ENCODE data around the gene GNAS.
A peak's percentile ranks its signal among the peaks of the same experiment; 100 is the strongest.
"Not testable (repeated sequence)": the region's sequence is repeated elsewhere in the genome, so short reads cannot be mapped to it uniquely, and the experiment has no call there.

The GNAS gene

DNA sequence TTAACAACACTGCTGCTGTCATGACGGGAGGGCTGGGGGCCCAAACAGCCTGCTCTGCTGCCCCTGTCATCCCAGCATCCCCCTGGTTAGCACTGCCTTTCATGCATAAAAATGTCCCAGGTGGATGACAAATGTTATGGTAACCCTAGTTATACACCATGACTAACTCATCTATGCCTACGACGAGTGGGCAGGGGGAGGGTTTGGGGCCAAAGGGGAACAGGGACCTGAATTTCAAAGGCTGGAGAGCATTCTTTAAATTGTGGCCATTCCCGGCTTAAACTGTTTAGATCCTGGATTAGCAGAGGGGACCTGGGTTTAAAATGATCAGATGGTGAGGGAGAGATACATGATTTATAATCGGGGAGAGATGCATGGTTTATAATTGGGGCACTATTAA lies 26.2 kb upstream of the GNAS start:
- no peak for DNase-seq (ENCODE audit: extremely low read depth in 1 of 2, low read depth in 1 of 2)

- DNase-seq (ENCODE audit: extremely low read depth in 1 of 2, low read depth in 1 of 2) = no peak
Measured at GRCh38 chr20:58828136-58828535, 24.4 kb upstream of the GNAS start.

DNA sequence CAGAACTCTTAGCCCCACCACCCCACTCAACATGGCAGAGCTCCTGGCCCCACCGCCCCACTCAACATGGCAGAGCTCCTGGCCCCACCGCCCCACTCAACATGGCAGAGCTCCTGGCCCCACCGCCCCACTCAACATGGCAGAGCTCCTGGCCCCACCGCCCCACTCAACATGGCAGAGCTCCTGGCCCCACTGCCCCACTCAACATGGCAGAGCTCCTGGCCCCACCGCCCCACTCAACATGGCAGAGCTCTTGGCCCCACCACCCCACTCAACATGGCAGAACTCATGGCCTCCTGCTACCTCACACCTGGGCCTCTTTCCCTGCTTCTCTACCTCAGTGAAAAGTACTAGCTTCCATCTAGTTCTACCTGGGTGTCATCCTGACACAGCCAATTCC lies 23.7 kb upstream of the GNAS start:
- DNase-seq (ENCODE audit: extremely low read depth in 1 of 2, low read depth in 1 of 2) = not testable (repeated sequence)

GRCh38 chr20:58829531-58829941 lies 23.0 kb upstream of the GNAS start:
- no peak for DNase-seq (ENCODE audit: extremely low read depth in 1 of 2, low read depth in 1 of 2)

GRCh38 chr20:58832457-58832856 lies 20.1 kb upstream of the GNAS start:
- no peak for DNase-seq (ENCODE audit: extremely low read depth in 1 of 2, low read depth in 1 of 2)

GRCh38 chr20:58833921-58834320 lies 18.6 kb upstream of the GNAS start:
- no peak for DNase-seq (ENCODE audit: extremely low read depth in 1 of 2, low read depth in 1 of 2)

DNA sequence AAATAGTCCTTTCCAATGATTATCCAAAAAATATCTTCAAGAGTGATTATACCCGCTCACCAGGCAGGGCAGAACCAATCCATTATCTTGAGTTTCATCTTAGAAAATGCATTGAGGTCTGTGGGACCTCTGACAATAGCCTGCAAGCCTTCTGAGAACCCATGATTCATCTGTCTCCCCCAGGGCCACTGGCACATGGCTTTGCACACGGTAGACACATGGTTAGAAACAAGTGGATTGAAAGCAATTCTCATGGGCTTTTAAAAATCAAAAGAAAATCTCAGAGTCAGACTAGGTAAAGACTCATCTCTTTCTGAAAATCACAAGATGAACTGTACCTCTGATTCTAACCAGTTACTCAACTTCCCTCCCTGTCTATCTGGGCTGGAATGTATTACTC lies 17.3 kb upstream of the GNAS start:
- DNase-seq (ENCODE audit: extremely low read depth in 1 of 2, low read depth in 1 of 2) = no peak

GRCh38 chr20:58836616-58837204 lies 15.8 kb upstream of the GNAS start:
- no peak for DNase-seq (ENCODE audit: extremely low read depth in 1 of 2, low read depth in 1 of 2)

DNA sequence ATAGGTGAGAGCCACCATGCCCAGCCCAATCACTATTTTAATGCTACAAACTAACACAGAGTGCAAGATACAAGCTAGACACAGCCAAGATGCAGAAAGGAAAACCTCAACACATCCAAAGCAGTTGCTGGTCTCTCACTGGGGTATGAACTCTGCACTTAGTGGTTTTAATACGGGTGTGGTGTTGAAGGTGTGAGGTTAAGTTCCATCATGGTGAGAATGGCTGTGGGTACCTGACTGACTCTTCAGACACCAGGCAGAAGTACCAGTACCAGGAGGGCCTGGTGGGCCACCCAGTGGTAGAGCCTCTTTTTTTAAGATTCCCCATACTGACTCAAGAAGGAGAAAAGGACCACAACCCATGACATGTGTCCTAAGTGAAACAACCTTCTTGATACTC lies 14.8 kb upstream of the GNAS start:
- no peak for DNase-seq (ENCODE audit: extremely low read depth in 1 of 2, low read depth in 1 of 2)

GRCh38 chr20:58838174-58838573 lies 14.3 kb upstream of the GNAS start:
- no peak for DNase-seq (ENCODE audit: extremely low read depth in 1 of 2, low read depth in 1 of 2)

DNA sequence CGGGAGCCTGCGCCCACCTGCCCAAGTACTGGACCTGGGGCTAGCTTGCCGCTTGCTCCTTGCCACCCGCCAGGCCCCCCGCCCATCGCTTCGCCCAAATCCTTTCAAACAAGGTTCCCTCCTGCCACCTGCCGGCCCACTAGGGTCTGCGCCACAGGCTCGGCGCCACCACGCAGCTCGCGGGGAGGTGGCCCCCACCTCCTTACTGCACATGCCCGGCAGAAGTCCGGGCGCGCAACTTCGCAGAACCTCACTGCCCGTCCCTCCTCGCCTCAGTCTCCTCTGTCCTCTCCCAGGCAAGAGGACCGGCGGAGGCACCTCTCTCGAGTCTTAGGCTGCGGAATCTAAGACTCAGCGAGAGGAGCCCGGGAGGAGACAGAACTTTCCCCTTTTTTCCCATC lies 13.0 kb upstream of the GNAS start:
- no peak for DNase-seq (ENCODE audit: extremely low read depth in 1 of 2, low read depth in 1 of 2)

GRCh38 chr20:58839991-58840747 lies 12.3 kb upstream of the GNAS start:
- DNase-seq (ENCODE audit: extremely low read depth in 1 of 2, low read depth in 1 of 2) = no peak

DNA sequence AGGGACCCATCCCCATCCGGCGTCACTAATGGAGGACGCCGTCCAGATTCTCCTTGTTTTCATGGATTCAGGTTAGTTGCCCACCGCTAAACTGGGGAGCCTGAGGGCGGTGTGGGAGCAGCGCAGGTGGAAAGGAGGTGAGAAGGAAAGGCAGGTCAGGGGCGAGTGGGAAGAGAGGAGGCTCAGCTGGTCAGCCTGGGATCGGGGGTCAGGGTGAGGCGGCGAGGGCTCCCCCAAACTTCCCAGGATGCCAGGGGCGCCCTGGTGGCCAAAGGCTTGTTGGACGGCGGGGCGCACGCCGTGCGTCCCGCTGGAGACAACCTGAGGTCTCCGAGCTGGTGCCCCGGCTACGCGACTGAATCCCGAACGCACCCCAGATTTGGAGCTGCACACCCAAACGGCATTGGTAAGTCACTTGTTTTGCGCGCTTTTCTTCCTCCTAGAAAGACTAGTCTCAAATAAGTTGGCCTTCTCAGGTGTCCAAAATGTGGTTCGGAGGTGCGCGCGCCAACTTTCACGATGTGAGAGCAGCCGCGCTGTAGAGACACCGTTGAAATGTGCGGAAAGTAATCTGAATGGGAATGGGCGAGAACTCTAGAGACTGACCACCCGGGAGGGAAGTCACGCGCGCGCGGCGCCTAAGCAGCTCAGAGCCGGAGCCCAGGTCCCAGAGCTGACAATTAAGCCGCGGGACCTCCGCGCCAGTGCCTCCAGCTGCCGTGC lies 11.5 kb upstream of the GNAS start:
- DNase-seq (ENCODE audit: extremely low read depth in 1 of 2, low read depth in 1 of 2) = no peak

GRCh38 chr20:58841539-58842264 lies 10.8 kb upstream of the GNAS start:
- no peak for DNase-seq (ENCODE audit: extremely low read depth in 1 of 2, low read depth in 1 of 2)

DNA sequence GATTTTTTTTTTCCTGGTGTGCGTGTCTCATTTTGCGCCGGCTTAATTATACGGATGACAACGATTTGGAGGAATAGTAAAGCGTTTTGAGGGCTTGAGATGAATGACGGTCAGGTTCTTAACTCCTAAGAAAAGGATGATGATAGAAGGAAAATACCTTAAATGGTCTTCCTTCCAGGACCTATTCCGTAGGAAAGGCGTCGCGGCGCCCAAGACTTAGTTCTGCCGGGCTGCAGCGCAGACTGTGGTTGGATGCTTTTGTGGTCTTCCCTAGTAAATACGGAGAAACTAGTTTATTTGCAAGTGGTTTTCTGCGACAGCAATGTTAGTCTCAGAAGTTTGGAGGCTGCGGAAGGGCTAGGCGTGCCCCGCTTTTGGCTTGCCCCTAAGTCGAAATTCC lies 10.2 kb upstream of the GNAS start:
- no peak for DNase-seq (ENCODE audit: extremely low read depth in 1 of 2, low read depth in 1 of 2)

DNA sequence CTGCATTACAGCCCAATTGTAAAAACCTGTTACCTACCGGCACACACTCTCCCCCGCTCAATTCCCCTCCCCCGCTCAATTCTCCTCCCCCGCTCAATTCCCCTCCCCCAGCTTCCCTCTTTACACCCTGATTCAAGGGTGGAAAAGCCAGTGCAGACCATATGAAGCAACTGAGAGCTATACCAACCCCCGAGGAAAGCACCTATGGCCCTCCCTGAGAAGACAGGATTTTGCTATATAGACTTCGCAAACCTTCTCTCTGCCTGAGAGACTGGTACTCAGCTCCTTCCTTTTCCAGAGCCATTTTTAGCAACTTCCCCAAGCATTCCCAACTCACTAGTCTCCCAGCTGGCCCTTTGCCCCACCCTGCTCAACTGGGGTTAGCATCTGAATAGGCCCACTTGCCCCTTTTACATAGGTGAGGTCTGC lies 9.4 kb upstream of the GNAS start:
- no peak for DNase-seq (ENCODE audit: extremely low read depth in 1 of 2, low read depth in 1 of 2)

DNA sequence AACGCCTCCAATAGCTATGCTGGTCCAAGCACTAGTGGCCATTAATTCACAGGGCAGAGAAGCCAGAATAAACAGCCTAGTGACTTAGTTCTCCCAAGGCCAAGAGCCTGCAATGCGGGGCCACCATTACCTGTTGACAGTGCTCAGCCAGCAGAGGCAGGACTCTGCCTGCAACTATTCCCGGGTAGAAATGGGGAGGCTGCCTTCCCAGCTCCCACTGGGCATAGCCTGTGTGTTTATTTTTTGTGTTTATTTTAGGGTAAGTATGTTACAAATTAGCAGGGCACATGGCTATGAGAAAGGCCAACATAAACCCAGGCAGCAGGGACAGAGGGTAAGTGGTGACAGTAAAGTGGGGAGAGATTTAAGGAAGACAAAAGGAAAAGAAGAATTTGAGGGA lies 6.8 kb upstream of the GNAS start:
- DNase-seq (ENCODE audit: extremely low read depth in 1 of 2, low read depth in 1 of 2) = no peak

GRCh38 chr20:58847463-58847862 lies 5.1 kb upstream of the GNAS start:
- no peak for DNase-seq (ENCODE audit: extremely low read depth in 1 of 2, low read depth in 1 of 2)

DNA sequence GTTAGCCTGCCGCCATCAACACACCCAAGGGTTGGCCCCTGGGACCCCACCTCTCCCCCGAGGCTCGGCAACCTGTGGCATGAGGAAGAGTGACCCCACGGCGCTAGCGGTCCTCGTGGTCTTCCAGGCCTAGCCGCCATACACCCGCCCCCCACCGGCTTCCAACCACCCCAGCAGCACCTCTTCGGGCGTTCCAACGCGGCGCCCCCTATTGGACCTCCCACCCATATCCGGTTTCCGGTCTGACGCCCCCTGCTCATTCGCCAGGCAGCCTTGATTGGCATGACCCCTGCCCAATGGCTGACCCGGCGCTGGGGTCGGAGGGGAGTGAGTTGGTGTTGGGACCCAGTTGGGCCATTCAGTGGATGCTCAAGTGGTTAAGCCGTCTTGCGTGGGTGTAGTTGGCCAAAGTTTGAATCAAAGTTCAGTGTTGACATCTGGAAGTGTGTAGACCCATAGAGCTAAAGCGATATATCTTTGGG lies 1.8 kb upstream of the GNAS start, which contains the start of gene GNAS-AS1:
Gene GNAS-AS1, minus strand, starts transcription at position 210 of the 482 bp plus-strand sequence.
- peak; percentile 65 to 84 for DNase-seq (ENCODE audit: extremely low read depth in 1 of 2, low read depth in 1 of 2)

DNA sequence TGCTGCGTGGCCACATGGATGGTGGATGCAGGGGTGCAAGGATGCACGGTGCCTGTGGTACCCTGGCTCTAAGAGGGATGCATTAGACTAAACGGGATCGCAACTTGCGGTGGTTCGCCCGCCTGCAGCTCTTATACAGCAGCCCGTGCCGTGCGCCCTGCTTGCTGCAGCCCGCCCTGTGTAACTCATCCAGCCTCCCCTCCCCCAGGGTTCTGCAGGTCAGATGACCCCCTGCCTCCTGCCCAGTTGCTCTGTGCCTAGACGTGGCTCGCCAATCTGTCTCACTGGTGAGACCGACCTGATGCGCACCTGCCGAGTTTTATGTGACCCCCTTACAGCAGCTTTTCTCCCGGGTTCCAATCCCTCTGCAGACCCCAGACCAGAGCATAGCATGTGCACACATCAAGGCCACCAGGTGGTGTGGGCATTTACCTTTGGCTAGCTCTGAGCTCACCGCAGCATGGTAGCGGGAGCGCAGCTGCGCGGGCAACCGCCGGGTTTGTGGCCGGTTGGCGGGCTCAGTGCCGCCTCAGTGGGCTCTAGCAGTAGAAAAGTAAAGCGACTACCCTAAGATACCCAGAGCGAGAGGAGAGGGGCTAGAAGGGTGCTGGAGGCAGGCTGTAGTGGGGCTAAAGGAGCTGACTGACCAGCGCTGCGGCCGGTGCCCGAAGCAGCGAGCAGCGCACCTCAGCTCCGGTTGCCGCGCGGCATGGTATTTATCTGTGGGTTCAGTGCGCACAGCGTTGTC lies 1.1 kb upstream of the GNAS start:
- no peak for DNase-seq (ENCODE audit: extremely low read depth in 1 of 2, low read depth in 1 of 2)
